ENCODE results near the gene EN1. TPM values are rescaled to one million over a fixed set of nuclear protein-coding genes. Genes with fewer than 3 reads are reported as not detected.

The EN1 gene
- polyA plus RNA-seq, 3 donors: not detected

GRCh38 chr2:118856978-118857676 lies 9.7 kb upstream of the EN1 start:
- WGBS (ENCODE audit: insufficient coverage): 6% methylated on average over 50 of the region's 50 CpGs
- Mint-ChIP-seq H3K27me3 (ENCODE audit: low read depth in 3 of 3) (peaks cover 96 to 100% (median 98%) of the 10 kb centered on the region in 3 donors), H3K9me3 (peaks cover 0 to 35% (median 8%) of the 10 kb centered on the region in 7 donors), H3K27ac (no peak overlapping the region), H3K36me3 (peaks cover 0 to 2% of the 10 kb centered on the region in 2 donors), H3K4me1 (peaks cover 23% of the 10 kb centered on the region), H3K4me3 (peak overlapping the region in 1 of 2 donors; percentile 89)
- intact Hi-C loops (cut with micrococcal nuclease): loop anchor here (5.0 to 10.0 kb wide), 2 partner anchors 635 to 812 kb away; no protein-coding TSS in a partner anchor
- no peaks in the 10 kb centered on the region for H4K20me1 ChIP-seq (ENCODE audit: insufficient read depth, low read length)
- H2AFZ ChIP-seq (ENCODE audit: insufficient read depth, low read depth, low read length, poor library complexity, severe bottlenecking): no peak overlapping the region
- no peak overlapping the region for H3K27ac ChIP-seq (ENCODE audit: low read depth in 1 of 2, low read length in 2 of 2)
- H3K4me3 ChIP-seq (replicated peaks in 1 of 3; ENCODE audit: low read depth in 2 of 3, low read length in 3 of 3): no peak overlapping the region
- no peaks in the 10 kb centered on the region for H3K79me2 ChIP-seq (ENCODE audit: insufficient read depth, low read length)
- H3K4me2 ChIP-seq (replicated peaks; ENCODE audit: extremely low read depth, low read length, poor library complexity, severe bottlenecking): no peak overlapping the region
- peaks cover 0 to 56% of the 10 kb centered on the region in 2 donors for H3K9me3 ChIP-seq (replicated peaks in 1 of 2; ENCODE audit: control insufficient read depth in 1 of 2, insufficient read depth in 1 of 2, low read length in 2 of 2)
- H3K4me1 ChIP-seq (ENCODE audit: control insufficient read depth in 1 of 2, insufficient read depth in 2 of 2, low read length in 2 of 2): peaks cover 11% of the 10 kb centered on the region in 2 donors
- H3K9ac ChIP-seq (ENCODE audit: insufficient read depth, low read length, poor library complexity, severe bottlenecking): no peak overlapping the region
- TF ChIP-seq CTCF (IDR thresholded peaks at IDR 0.05): no peak
- H3K36me3 ChIP-seq (replicated peaks in 1 of 2; ENCODE audit: control insufficient read depth in 1 of 2, insufficient read depth in 2 of 2, low read length in 2 of 2): no peaks in the 10 kb centered on the region
- peaks cover 87 to 100% of the 10 kb centered on the region in 2 donors for H3K27me3 ChIP-seq (ENCODE audit: control insufficient read depth in 2 of 2, insufficient read depth in 2 of 2, low read length in 2 of 2)
- no peak for DNase-seq

- intact Hi-C loops (cut with micrococcal nuclease): loop anchor here (5.0 to 10.0 kb wide), 2 partner anchors 634 to 812 kb away; no protein-coding TSS in a partner anchor
- no peak overlapping the region for H3K9ac ChIP-seq (ENCODE audit: insufficient read depth, low read length, poor library complexity, severe bottlenecking)
- peaks cover 86 to 100% of the 10 kb centered on the region in 2 donors for H3K27me3 ChIP-seq (ENCODE audit: control insufficient read depth in 2 of 2, insufficient read depth in 2 of 2, low read length in 2 of 2)
- H3K79me2 ChIP-seq (ENCODE audit: insufficient read depth, low read length): no peaks in the 10 kb centered on the region
- peak overlapping the region; percentile 48 for H3K4me2 ChIP-seq (replicated peaks; ENCODE audit: extremely low read depth, low read length, poor library complexity, severe bottlenecking)
- peaks cover 23% of the 10 kb centered on the region for H3K4me1 Mint-ChIP-seq
- DNase-seq: no peak
- no peak for TF ChIP-seq CTCF (IDR thresholded peaks at IDR 0.05)
- no peaks in the 10 kb centered on the region for H4K20me1 ChIP-seq (ENCODE audit: insufficient read depth, low read length)
- no peak overlapping the region for H2AFZ ChIP-seq (ENCODE audit: insufficient read depth, low read depth, low read length, poor library complexity, severe bottlenecking)
- peaks cover 0 to 2% of the 10 kb centered on the region in 2 donors for H3K36me3 Mint-ChIP-seq
- no peaks in the 10 kb centered on the region for H3K36me3 ChIP-seq (replicated peaks in 1 of 2; ENCODE audit: control insufficient read depth in 1 of 2, insufficient read depth in 2 of 2, low read length in 2 of 2)
- 11% methylated on average over 21 of the region's 25 CpGs for WGBS (ENCODE audit: insufficient coverage)
- peak overlapping the region; percentile 71 to 89 for H3K4me3 Mint-ChIP-seq
- H3K4me1 ChIP-seq (ENCODE audit: control insufficient read depth in 1 of 2, insufficient read depth in 2 of 2, low read length in 2 of 2): peaks cover 11% of the 10 kb centered on the region in 2 donors
- H3K9me3 ChIP-seq (replicated peaks in 1 of 2; ENCODE audit: control insufficient read depth in 1 of 2, insufficient read depth in 1 of 2, low read length in 2 of 2): peaks cover 0 to 60% of the 10 kb centered on the region in 2 donors
- no peak overlapping the region for H3K27ac ChIP-seq (ENCODE audit: low read depth in 1 of 2, low read length in 2 of 2)
- H3K27ac Mint-ChIP-seq: no peak overlapping the region
- peaks cover 0 to 39% (median 8%) of the 10 kb centered on the region in 7 donors for H3K9me3 Mint-ChIP-seq
- H3K27me3 Mint-ChIP-seq (ENCODE audit: low read depth in 3 of 3): peaks cover 97 to 100% (median 100%) of the 10 kb centered on the region in 3 donors
- peak overlapping the region in 1 of 3 experiments; percentile 42 for H3K4me3 ChIP-seq (replicated peaks in 1 of 3; ENCODE audit: low read depth in 2 of 3, low read length in 3 of 3)
These were observed 9.0 kb upstream of the EN1 start for GRCh38 chr2:118856330-118856977.

All from CD14-positive monocyte (primary cell).